T-helper 2 cell treated with Interferon-gamma antibody and Interleukin-4, amounts not matched to agents 5 μg/mL and 100 μg/mL, for 36 hours (primary cell): ENCODE results near the gene ATP8A2.
"Not testable (repeated sequence)": the region's sequence is repeated elsewhere in the genome, so short reads cannot be mapped to it uniquely, and the experiment has no call there.

ENCODE experiments used
- DNase-seq: peaks from one replicate; pipeline ENCODE4 v3.0.0; 2021; ENCODE audit warnings: low spot score
- H3K27ac Mint-ChIP-seq: one replicate; pipeline ENCODE4 v1.8.0; 2021; ENCODE audit warnings: mild to moderate bottlenecking, mixed read lengths
- H3K27me3 Mint-ChIP-seq: one replicate; pipeline ENCODE4 v1.8.0; 2021; ENCODE audit warnings: low read depth, mixed read lengths
- H3K36me3 Mint-ChIP-seq: one replicate; pipeline ENCODE4 v1.8.0; 2021; ENCODE audit warnings: low read depth, mixed read lengths
- H3K4me1 Mint-ChIP-seq: one replicate; pipeline ENCODE4 v1.8.0; 2021; ENCODE audit warnings: low read depth, mixed read lengths
- H3K4me3 Mint-ChIP-seq: one replicate; pipeline ENCODE4 v1.8.0; 2022; ENCODE audit warnings: mild to moderate bottlenecking, moderate library complexity, mixed read lengths
- H3K9me3 Mint-ChIP-seq: one replicate; pipeline ENCODE4 v1.8.0; 2021; ENCODE audit warnings: mixed read lengths

Gene ATP8A2

GRCh38 chr13:25945596-25945995, 573.8 kb downstream of the ATP8A2 start:
- DNase-seq = no peak
- H3K36me3 Mint-ChIP-seq = no peaks in the 10 kb centered on the region
- H3K27ac Mint-ChIP-seq = no peak overlapping the region
- peaks cover 6% of the 10 kb centered on the region for H3K27me3 Mint-ChIP-seq
- no peak overlapping the region for H3K4me3 Mint-ChIP-seq
- H3K4me1 Mint-ChIP-seq = peaks cover 7% of the 10 kb centered on the region
- no peaks in the 10 kb centered on the region for H3K9me3 Mint-ChIP-seq

GRCh38 chr13:25946321-25946720, 574.5 kb downstream of the ATP8A2 start:
- DNase-seq = no peak
- peaks cover 6% of the 10 kb centered on the region for H3K27me3 Mint-ChIP-seq
- H3K27ac Mint-ChIP-seq = no peak overlapping the region
- peaks cover 7% of the 10 kb centered on the region for H3K4me1 Mint-ChIP-seq
- no peak overlapping the region for H3K4me3 Mint-ChIP-seq
- no peaks in the 10 kb centered on the region for H3K36me3 Mint-ChIP-seq
- no peaks in the 10 kb centered on the region for H3K9me3 Mint-ChIP-seq

GRCh38 chr13:25948910-25949309, 577.1 kb downstream of the ATP8A2 start:
- no peaks in the 10 kb centered on the region for H3K9me3 Mint-ChIP-seq
- peaks cover 7% of the 10 kb centered on the region for H3K4me1 Mint-ChIP-seq
- no peak overlapping the region for H3K27ac Mint-ChIP-seq
- no peak for DNase-seq
- no peak overlapping the region for H3K4me3 Mint-ChIP-seq
- no peaks in the 10 kb centered on the region for H3K36me3 Mint-ChIP-seq
- peaks cover 2% of the 10 kb centered on the region for H3K27me3 Mint-ChIP-seq

- Mint-ChIP-seq H3K36me3 (peaks cover 4% of the 10 kb centered on the region), H3K4me3 (no peak overlapping the region), H3K9me3 (peaks cover 11% of the 10 kb centered on the region), H3K27me3 (peaks cover 17% of the 10 kb centered on the region), H3K4me1 (peaks cover 10% of the 10 kb centered on the region), H3K27ac (no peak overlapping the region)
- no peak for DNase-seq
Observed at GRCh38 chr13:25951831-25952230, 580.1 kb downstream of the ATP8A2 start.

GRCh38 chr13:25954080-25954479, 582.3 kb downstream of the ATP8A2 start:
- peak overlapping the region; percentile 8 for H3K4me3 Mint-ChIP-seq
- not testable (repeated sequence) for H3K36me3 Mint-ChIP-seq, DNase-seq, H3K27ac Mint-ChIP-seq
- H3K4me1 Mint-ChIP-seq = peaks cover 13% of the 10 kb centered on the region
- H3K9me3 Mint-ChIP-seq = peaks cover 15% of the 10 kb centered on the region
- H3K27me3 Mint-ChIP-seq = peaks cover 15% of the 10 kb centered on the region

GRCh38 chr13:25954943-25955342, 583.2 kb downstream of the ATP8A2 start:
- DNase-seq, H3K36me3 Mint-ChIP-seq, H3K4me3 Mint-ChIP-seq, H3K27ac Mint-ChIP-seq: not testable (repeated sequence)
- Mint-ChIP-seq H3K4me1 (peaks cover 20% of the 10 kb centered on the region), H3K9me3 (peaks cover 15% of the 10 kb centered on the region), H3K27me3 (peaks cover 15% of the 10 kb centered on the region)

GRCh38 chr13:25958986-25959385, 587.2 kb downstream of the ATP8A2 start:
- Mint-ChIP-seq H3K4me3 (peak overlapping the region; percentile 56), H3K27me3 (peaks cover 18% of the 10 kb centered on the region), H3K27ac (peak overlapping the region; percentile 58), H3K36me3 (peaks cover 4% of the 10 kb centered on the region), H3K4me1 (peaks cover 25% of the 10 kb centered on the region), H3K9me3 (peaks cover 15% of the 10 kb centered on the region)
- no peak for DNase-seq

GRCh38 chr13:25961294-25961693, 589.5 kb downstream of the ATP8A2 start:
- Mint-ChIP-seq H3K36me3 (no peaks in the 10 kb centered on the region), H3K27me3 (peaks cover 10% of the 10 kb centered on the region), H3K9me3 (peaks cover 8% of the 10 kb centered on the region), H3K4me1 (peaks cover 17% of the 10 kb centered on the region), H3K27ac (no peak overlapping the region), H3K4me3 (no peak overlapping the region)
- DNase-seq = no peak

- Mint-ChIP-seq H3K9me3 (no peaks in the 10 kb centered on the region), H3K4me1 (peaks cover 17% of the 10 kb centered on the region), H3K4me3 (no peak overlapping the region), H3K27ac (no peak overlapping the region), H3K27me3 (peaks cover 10% of the 10 kb centered on the region), H3K36me3 (no peaks in the 10 kb centered on the region)
- no peak for DNase-seq
Observed at GRCh38 chr13:25963674-25964073, 591.9 kb downstream of the ATP8A2 start.

- Mint-ChIP-seq H3K27ac (no peak overlapping the region), H3K9me3 (no peaks in the 10 kb centered on the region), H3K27me3 (peaks cover 10% of the 10 kb centered on the region), H3K4me3 (no peak overlapping the region), H3K36me3 (no peaks in the 10 kb centered on the region), H3K4me1 (peaks cover 10% of the 10 kb centered on the region)
- DNase-seq = no peak
Observed at GRCh38 chr13:25965596-25965995, 593.8 kb downstream of the ATP8A2 start.

- H3K4me3 Mint-ChIP-seq = no peak overlapping the region
- H3K27me3 Mint-ChIP-seq = peaks cover 9% of the 10 kb centered on the region
Observed at GRCh38 chr13:25966086-25966485, 594.3 kb downstream of the ATP8A2 start.

GRCh38 chr13:25967144-25967543, 595.4 kb downstream of the ATP8A2 start:
- H3K27me3 Mint-ChIP-seq = peaks cover 6% of the 10 kb centered on the region

More at GRCh38 chr13:25966086-25966485, 594.3 kb downstream of the ATP8A2 start:
- DNase-seq = no peak
- Mint-ChIP-seq H3K9me3 (no peaks in the 10 kb centered on the region), H3K27ac (no peak overlapping the region), H3K4me1 (peaks cover 9% of the 10 kb centered on the region), H3K36me3 (no peaks in the 10 kb centered on the region)

GRCh38 chr13:25971047-25971446, 599.3 kb downstream of the ATP8A2 start:
- peaks cover 42% of the 10 kb centered on the region for H3K4me1 Mint-ChIP-seq
- no peak for DNase-seq
- H3K27me3 Mint-ChIP-seq = no peaks in the 10 kb centered on the region
- H3K9me3 Mint-ChIP-seq = no peaks in the 10 kb centered on the region
- no peaks in the 10 kb centered on the region for H3K36me3 Mint-ChIP-seq
- H3K27ac Mint-ChIP-seq = peak overlapping the region; percentile 74
- H3K4me3 Mint-ChIP-seq = peak overlapping the region; percentile 33

More at GRCh38 chr13:25967144-25967543, 595.4 kb downstream of the ATP8A2 start:
- Mint-ChIP-seq H3K27ac (no peak overlapping the region), H3K4me1 (peaks cover 19% of the 10 kb centered on the region), H3K36me3 (no peaks in the 10 kb centered on the region), H3K4me3 (no peak overlapping the region), H3K9me3 (no peaks in the 10 kb centered on the region)
- no peak for DNase-seq

- DNase-seq = peak; percentile 39
- peak overlapping the region; percentile 33 for H3K4me3 Mint-ChIP-seq
- peak overlapping the region; percentile 74 for H3K27ac Mint-ChIP-seq
- no peaks in the 10 kb centered on the region for H3K36me3 Mint-ChIP-seq
- H3K27me3 Mint-ChIP-seq = peaks cover 2% of the 10 kb centered on the region
- H3K4me1 Mint-ChIP-seq = peaks cover 42% of the 10 kb centered on the region
- no peaks in the 10 kb centered on the region for H3K9me3 Mint-ChIP-seq
Observed at GRCh38 chr13:25971459-25972145, 599.8 kb downstream of the ATP8A2 start.

- Mint-ChIP-seq H3K27ac (peak overlapping the region; percentile 78), H3K4me1 (peaks cover 46% of the 10 kb centered on the region), H3K9me3 (no peaks in the 10 kb centered on the region), H3K27me3 (peaks cover 2% of the 10 kb centered on the region), H3K4me3 (peak overlapping the region; percentile 62), H3K36me3 (no peaks in the 10 kb centered on the region)
- no peak for DNase-seq
Observed at GRCh38 chr13:25973085-25973484, 601.3 kb downstream of the ATP8A2 start.
